Stimulated activated CD4-positive, alpha-beta T cell treated with anti-CD3 and anti-CD28 coated beads, Interleukin-12 subunit alpha, Interleukin-12 subunit beta, amount 100 ng/mL, for 24 hours (primary cell): ENCODE data around the gene CAMK1.
A peak's percentile ranks its signal among the peaks of the same experiment; 100 is the strongest.

Experiments
- DNase-seq, 2 experiments: peaks; one replicate each; pipeline ENCODE4 v3.0.0-alpha.2; 2020; ENCODE audit warnings: low read depth in 2 of 2

CAMK1 gene

GRCh38 chr3:9793161-9793781 is 23.5 kb upstream of the CAMK1 start:
- no peak for DNase-seq

GRCh38 chr3:9792405-9793160 is 22.8 kb upstream of the CAMK1 start, which contains the start of the genes ARPC4 and TADA3:
ARPC4 (plus strand) TSS chr3:9793082; CDS start chr3:9793122, 40 bp downstream.
TADA3 (minus strand) TSS chr3:9792473; CDS start chr3:9791466, 1,007 bp downstream.
- DNase-seq: peak; percentile 81 to 89

DNA sequence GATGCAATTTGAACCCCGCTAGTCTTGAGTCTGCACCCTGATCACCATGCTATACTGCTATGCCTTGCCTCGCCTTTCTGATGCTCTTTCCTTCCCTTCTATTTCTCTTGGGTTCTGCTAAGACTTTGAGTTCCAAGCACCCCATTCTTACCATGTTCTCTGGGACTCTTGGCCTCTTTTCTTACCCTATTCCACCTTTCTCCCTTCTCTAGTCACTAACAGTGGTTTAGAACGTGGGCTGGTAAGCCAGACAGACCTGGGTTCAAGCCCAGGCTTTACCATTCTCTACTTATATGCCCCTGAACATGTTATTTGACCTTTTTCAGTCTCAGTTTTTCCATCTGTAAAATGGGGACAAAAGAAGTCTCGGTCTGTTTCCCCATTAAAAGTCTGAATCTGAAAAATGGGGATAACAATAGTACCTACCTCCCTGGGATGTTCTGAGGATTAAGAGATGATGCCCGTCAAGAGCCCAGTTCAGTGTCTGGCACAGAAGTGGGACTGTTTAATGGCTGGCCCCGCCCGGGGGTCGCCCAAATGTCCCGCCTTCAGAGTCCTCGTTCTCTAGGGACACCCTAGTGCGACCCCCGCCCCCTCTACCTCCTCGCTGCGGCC is 22.1 kb upstream of the CAMK1 start:
- no peak for DNase-seq

DNA sequence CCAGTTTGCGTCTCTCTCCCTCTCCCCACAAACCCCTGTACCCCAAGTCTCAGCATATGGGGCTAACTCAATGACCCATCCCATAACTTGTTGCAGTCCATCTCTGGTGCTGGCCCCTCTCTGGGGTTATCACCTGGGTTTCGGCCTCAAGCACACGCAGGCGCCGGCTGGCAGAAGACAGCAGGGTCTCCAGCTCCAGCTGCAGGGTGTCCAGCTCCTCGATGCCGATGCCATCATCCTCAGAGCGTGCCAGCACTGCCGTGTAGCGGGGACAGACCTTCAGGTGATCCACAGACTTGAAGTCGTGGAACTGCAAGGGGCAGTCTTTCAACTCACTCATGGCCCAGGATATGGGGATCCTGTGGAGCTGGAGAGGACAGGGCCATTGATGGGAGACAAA is 21.4 kb upstream of the CAMK1 start:
- DNase-seq: no peak

DNA sequence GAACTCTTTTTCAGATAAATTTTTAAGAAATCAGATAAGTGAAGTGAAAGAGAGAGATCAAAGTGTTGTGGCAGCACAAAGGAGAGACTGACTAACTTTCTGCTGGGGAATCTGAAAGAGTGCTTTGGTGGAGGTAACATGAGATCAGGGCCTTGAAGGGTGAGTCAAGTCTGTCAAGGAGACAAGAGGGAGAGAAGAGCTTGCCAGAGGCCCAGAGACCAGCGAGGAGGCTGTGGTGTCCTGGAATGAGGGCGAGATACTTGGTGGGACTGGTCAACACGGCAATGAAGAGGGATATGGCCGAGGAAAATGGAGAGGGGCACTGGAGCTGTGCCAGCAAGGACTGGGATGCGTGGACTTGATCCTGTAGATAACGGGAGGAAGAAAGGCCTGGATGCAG is 18.0 kb upstream of the CAMK1 start:
- DNase-seq: peak in 1 of 2 experiments; percentile 20

DNA sequence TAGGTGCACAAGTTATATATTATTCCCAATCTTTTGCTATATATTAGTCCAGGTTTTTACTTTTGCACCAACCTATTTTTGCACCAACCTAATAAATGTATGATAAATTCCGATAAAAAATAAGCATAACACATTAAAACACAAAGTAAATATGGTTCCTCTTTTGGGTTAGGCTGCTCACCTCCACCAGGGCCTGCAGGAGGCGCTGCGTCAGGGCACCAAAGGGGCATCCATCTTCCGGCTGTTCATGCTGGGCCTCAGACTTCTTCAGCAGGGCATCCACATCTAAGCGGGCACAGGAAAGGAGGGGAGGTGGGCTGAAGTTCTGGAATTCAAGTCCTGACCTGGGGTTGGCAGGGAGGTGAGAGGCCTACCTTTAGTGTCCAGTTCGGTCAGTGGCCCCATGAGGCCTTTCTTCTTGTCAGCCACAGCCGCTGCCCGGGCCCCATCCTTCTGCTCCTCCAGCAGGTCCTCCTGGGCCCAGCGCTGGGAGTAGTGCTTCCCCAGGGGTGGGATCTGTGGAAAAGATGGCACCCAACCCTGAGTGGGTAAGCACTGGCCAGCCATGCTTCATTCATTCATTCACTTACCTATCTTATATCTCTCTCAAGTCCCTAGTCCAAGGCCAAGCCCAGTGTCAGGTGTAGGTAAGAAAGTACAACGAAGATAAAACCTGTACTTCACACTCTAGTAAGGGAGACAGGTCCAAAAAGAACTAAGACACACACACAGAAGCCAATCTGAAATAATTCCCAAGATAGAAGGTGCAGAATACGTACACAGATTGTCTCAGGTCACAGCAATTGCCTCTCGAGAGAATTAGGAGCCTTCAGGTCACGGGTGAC is 17.3 kb upstream of the CAMK1 start:
- DNase-seq: no peak

DNA sequence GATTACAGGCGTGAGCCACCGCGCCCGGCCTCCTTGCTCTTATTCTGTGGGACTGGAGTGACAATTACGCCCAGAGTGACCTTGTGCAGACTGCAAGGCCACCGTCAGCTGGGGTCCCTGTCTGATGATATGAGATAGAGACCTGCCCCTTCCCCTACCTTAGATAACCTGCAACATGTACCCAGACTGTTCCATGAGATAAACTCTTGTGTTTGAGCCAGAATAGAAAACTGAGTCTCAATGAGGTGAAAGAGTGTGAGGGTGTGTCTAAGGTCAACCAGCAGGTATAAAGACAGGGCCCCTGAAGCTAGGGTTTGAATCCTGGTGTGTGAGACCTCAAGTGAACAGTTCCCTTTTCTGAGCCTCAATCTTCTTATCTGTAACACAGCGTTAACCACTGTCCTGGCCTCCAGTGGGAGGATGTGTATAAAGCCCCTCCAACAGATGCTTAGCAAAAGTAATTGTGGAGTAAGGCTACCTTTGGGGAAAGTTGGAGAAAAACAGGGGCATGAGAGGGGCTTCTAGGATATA is 16.5 kb upstream of the CAMK1 start:
- DNase-seq: no peak

DNA sequence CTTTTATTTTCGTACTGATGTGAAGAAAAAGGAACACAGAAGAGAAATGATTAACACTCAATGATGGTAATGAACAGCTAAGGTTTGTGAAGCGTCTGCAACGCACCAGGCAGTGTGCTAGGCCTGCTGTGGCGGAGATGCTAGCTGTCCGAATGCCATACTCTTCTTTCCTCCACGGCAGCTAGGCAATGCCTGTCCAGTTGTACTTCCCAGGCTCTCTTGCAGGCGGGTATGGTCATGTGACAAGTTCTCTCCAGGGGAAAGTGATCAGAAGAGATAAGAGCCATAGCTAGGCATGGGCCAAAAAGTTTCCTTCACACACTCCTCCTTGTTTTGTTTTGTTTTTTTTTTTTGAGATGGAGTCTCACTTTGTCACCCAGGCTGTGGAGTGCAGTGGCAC is 15.9 kb upstream of the CAMK1 start:
- no peak for DNase-seq

DNA sequence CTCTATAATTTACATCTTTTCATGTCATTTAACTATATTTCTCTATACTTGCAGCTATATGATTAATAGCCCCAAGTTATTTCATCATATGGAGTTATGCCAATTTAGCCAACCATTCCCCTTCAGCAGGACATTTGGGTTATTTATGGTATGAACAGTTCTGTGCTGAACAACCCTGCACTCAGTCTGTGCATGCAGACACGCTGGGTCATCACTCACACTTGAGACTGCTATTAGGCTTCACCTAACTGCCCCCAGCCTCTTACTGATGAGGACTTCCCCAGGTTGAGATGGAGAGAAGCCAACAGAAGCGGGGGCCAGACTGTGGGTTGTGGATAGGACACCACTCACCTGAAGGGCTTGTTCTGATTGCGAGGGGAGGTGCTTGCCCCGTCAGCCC is 15.2 kb upstream of the CAMK1 start:
- DNase-seq: no peak

DNA sequence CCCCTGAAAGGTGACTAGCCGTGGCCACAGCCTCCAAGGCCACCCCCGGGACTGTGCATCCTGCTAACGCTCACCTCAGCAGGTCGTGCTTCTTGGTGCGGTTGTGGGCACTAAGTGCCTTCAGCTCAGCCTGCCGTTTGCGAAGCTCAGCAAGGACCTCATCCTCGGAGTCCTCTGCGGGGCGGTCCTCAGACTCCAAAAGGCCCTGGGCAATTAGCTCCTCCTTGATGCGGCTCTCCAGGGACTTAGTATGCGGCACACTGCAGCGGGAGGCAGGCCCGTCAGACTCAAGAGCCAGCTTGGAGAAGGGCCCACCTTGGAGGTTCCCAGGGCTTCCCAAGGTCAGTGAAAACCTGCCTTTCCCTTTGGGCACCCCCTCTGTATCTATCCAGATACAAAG is 14.2 kb upstream of the CAMK1 start:
- DNase-seq: no peak

DNA sequence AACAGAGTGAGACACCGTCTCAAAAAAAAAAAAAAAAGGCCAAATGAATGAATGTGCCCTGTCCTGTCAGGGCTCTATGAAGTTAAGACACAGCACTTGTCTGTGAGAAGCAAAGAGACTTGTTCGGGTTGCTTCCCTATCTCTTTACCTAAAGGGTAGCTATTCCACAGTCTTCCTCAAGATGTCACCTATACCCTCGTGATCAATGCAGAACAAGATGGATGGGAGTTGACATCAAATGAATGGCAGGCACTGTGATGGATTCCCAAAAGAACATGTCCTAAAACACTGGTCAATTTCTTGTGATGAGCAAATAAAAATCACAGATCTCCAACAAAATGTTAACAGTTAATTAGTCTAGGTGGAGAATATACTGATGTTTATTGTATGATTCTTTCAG is 13.0 kb upstream of the CAMK1 start:
- no peak for DNase-seq

DNA sequence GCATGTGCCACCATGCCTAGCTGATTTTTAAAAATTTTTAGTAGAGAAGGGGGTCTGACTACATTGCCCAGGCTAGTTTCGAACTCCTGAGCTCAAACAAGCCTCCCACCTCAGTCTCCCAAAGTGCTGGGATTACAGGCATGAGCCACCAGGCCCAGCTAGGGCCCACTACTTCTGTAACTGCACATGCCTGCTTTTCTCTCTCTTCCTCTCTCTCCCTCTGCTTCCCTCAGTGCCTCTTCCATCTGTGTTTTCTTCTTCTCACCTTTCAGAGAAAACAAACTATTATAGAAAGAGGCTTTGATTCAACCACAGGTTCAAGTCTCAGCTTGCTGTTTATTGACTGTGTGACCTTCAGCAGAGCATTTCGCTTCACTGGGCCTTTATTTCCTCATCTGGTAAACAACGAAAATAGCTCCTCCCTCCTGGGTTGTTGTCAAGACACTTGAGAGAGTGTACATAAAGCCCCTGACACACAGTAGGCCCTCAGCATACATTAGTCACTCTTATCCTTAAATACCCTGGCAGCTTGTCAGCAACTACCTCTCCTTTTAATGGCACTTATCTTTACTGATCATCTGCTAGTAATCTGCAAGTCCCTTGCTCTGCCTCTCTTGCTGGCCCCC is 12.3 kb upstream of the CAMK1 start:
- no peak for DNase-seq

DNA sequence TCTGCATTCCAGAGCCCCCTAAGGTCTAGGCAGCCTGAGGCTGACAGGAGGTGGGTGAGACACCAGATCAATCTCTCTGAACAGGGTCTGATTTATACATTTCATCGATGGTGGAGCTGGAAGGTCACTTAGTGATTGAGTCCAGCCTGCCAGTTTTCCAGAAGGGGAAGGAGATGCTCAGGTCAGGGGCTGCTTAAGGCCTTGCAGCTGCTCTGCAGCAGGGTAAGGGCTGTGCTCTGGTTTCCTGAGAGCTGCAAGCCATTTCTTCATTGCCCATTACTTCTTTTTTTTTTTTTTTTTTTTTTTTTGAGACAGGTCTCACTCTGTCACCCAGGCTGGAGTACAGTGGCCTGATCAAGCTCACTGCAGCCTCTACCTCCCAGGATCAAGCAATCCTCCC is 11.8 kb upstream of the CAMK1 start:
- no peak for DNase-seq

DNA sequence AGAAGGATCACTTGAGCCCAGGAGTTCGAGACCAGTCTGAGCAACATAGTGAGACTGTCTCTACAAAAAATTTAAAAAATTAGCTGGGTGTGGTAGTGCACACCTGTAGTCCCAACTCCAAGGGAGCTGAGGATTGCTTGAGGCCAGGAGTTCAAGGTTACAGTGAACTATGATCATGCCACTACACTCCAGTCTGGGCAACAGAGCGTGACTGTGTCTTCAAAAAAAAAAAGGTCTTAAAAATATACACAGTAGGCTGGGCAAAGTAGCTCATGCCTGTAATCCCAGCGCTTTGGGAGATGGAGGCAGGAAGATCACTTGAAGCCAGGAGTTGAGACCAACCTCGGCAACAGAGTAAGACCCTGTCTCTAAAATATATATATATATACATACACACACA is 11.2 kb upstream of the CAMK1 start:
- no peak for DNase-seq

DNA sequence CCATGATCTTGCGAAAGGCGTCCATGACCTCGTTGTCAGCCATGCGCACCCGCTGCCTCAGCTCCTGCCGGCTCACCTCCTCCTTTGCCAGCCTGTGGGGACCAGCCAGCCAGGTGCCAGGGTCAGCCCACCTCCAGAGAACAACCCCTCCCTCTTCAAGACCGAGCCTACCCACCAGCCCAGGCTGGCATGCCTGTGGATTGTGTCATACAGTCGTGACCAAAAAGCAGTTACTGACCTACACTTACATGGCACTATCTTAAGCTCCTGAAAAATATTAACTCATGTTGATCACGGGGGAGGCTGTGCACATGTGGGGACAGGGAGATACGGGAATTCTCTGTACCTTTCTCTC is 10.7 kb upstream of the CAMK1 start:
- no peak for DNase-seq

DNA sequence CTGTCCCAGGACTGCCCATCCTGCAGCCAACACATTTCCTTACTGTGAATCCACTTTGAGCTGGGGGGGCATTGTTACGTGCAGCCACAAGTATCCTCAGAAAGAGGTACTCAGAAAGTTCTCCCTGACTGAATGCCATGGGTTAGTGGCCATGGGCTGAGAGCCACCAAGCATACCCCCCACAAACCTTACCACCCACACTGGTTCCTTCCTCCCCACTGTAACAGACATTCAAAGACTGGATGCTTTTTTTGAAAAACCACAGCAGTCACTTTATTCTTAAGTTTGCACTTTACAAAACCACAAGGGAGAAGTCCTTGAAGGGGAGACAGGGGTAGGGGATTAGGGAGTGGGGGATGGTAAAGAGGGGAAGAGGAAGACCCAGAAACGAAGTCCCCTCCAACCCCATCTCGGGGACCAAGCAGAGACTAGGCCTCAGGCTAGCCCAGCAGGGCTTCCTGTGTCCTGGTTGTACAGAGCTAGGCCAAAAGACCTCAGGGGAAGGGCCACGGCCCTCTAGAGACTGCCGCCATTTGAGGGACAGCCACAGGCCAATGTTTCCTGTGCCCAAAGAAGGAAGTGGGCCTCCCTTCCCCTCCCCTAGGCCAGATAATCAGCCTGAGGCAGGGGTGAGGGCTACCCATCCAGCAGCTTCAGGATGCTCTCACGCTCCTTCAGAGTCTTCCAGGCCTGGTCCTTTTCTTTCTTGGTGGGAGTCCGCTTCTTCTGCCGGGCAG is 10.1 kb upstream of the CAMK1 start:
- DNase-seq: peak in 1 of 2 experiments; percentile 23

DNA sequence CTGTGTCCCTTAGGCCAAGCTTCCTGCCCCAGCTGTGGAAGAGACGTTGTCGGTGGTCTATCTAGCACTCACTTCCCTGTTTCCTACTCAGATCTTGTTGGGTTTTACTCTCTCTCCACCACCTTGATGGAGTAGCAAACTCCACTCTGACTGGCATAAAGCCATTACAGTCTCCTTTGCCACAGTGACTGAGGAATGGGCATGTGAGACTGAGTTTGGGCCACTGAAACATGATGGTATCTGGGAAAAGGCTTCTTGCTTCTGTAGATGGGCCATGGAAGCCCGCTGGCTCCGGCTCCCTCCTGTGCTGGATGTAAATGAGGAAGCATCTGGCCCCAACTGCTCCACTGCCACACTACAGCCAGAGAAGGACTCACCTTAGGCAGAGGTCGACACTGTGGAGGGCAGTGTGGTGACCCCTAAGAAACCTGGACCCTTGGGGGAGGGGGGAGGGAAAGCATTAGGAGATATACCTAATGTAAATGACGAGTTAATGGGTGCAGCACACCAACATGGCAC is 9.4 kb upstream of the CAMK1 start:
- no peak for DNase-seq

DNA sequence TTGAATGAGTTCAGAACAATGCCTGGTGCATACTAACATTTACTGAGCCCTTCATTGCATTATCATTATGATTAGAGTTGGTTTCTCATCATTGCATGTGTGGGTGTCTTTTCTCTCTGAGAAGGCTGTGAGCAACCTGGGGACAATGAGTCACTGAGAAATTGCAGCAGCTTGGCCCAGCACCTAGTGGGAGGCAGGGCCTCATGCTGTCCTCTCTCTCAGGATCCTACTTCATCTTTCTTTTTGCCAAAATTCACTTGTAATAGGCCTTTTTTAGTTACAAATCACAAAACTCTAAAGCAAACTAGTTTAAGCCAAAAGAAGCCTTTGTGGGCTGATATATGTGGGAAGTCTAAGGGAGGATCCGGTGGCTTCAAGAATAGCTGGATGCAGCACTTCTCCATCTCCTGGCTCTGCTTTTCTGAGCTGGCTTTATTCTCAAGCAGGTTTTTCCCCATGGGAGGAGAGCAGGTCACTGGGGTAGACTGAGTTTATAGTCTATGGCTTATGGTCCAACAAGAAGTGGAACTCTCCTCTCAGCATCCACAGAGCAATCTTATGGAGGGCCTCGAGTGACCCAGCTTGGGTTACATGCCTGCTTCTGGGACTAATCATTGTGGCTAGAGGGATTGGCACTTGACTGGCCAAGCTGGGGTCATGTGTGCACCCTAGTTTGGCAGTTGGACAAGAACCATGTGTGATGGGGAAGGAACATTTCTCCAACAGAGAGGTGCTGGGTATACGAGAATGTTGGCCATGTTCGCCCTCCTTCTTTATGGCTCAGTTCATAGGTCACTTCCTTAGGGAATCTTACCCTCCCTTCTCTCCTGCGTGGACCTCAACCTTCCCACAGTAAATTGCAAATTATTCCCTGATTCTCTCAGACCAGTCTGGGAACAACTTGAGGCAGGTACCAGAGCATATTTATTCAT is 8.7 kb upstream of the CAMK1 start:
- DNase-seq: peak in 1 of 2 experiments; percentile 63

DNA sequence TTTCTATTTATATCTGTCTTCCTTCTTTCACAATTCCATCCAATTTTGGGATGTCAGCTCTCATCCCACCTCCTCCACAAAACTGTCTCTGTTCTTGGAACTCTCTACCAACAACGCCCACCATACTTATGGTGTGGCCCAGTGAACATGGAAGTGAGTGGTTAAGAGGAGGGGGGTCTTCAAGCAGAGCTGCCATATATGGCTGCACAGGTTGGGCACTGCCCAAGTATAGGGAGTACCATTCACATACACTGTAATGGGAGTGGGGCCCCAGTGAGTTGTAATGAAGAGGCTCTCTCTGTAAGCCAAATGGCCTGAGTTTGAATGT is 7.9 kb upstream of the CAMK1 start:
- DNase-seq: no peak
